ENCODE data around the gene UBE2E1.
"Not testable (repeated sequence)": the region's sequence is repeated elsewhere in the genome, so short reads cannot be mapped to it uniquely, and the experiment has no call there.

The UBE2E1 gene

DNA sequence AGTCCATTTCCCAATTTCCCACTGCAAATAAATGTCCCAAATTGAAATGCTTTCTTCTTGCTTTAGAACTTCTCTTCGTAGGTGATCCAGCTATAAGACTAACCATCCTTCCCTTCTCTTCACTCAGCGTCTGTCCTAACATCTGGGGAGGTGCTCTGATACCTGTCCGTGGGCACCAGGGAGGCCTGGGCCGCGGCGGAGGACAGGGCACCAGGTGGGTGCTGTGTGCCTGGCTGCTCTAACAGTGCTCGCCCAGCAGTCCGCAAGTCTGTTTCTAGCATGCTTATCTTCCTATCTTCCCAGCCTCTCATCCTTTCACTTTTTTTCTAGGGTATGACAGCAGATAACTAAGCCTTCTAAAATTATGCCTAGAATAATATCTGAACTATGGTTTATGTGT lies 73.7 kb downstream of the UBE2E1 start:
- no peak for DNase-seq (ENCODE audit: low spot score)

DNA sequence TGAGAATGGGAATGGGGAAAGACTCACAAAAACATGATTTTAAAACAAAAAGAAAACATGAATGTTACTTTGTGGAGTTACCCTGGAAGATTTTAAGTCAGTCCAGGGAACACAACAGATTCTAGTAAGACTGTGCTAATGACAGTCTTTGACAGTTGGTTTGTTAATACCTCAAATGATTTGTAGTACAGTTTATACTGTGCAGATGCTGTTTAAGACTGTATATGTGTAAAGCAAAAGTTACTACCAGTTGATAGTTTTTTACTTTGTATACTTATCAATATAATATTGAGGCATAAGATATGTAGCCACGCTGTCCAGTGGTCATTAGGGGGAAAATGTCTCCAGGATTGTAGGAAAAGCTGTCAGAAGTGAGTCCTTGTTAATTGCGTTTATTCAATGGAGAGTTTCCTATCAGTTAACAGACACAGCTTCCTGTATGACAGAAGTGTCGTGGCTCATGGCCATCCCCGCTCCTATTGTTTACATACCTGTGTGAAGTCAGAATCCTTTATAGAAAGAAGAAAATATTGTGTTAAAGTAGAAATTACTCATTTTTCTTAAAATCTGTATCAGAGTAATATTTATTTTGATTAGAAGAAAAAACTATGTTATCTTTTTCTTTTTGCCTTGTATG lies 75.1 kb downstream of the UBE2E1 start:
- no peak for DNase-seq (ENCODE audit: low spot score)

DNA sequence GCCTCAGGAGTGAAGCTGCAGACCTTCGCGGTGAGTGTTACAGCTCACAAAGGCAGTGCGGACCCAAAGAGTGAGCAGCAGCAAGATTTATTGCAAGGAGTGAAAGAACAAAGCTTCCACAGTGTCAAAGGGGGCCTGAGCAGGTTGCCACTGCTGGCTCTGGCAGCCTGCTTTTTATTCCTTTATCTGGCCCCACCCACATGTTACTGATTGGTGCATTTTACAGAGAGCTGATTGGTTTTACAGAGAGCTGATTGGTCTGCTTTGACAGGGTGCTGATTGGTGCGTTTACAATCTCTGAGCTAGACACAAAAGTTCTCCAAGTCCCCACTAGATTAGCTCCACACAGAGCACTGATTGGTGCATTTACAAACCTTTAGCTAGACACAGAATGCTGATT lies 76.2 kb downstream of the UBE2E1 start:
- not testable (repeated sequence) for DNase-seq (ENCODE audit: low spot score)

DNA sequence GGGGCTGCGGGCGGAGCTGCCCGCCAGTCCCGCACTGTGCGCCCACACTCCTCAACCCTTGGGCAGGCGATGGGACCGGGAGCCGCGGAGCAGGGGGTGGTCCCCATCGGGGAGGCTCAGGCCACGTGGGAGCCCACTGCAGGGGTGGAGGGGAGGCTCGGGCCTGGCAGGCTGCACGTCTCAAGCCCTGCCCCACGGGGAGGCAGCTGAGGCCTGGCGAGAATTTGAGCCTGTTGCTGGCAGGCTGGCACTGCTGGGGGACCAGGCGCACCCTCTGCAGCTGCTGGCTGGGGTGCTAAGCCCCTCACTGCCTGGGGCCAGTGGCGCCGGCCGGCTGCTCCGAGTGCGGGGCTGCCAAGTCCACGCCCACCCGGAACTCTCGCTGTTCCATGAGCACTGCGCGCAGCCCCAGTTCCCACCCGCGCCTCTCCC lies 76.7 kb downstream of the UBE2E1 start:
- DNase-seq (ENCODE audit: low spot score) = no peak

DNA sequence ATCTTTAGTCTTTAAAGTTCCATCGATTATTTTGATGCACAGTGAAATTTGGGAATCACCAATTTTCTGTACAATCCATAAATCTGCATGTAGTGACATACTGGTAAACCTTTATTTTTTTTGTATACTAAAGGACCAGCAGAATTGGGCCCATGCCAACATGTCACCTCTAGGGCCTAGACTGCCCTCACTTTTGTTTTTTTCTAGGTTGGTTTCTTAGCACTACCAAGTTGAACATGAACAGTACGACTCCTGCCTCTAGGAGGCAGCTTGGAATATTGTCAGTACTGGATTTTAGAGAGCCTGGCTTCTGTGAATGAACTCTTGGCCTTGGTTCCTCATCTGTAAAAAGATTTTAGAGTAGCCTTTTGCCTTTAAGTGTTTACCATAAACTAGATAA lies 78.7 kb downstream of the UBE2E1 start:
- DNase-seq (ENCODE audit: low spot score) = no peak

DNA sequence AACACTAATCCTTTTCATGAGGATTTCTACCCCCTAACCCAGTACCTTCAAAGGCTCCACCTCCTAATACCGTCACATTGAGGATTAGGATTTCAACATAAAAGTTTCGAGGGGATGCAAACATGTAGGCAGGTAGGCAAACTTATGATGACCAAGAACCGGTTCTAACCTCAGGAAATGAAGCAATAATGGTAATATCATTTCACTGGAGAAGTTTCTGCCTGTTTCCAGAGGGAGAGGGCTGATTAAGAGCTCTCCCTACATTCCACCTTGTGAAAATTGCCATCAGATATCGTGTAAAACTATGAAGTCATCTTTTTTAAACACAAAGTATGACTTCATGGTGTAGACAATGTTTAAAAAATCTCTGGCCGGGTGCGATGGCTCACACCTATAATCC lies 79.5 kb downstream of the UBE2E1 start:
- DNase-seq (ENCODE audit: low spot score) = no peak

DNA sequence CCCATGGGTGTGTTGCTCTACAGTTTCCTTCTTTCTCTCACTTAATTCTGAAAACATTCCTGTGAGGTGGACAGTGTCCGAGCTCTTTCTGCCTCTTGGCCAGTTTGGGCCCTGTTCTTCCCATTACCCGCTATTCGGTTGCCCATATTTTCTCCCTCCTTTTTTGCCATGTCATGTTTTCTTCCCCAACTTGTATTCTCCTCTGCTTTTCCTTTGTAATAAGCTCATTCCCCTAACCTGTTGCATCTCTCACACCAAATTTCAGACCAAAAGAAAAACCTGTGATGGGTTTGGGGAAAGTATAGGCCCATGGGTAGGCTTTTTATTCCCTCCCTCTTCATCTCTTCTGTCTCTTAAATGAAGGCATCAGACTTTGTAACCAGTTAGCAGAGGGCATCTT lies 80.6 kb downstream of the UBE2E1 start:
- DNase-seq (ENCODE audit: low spot score) = no peak

DNA sequence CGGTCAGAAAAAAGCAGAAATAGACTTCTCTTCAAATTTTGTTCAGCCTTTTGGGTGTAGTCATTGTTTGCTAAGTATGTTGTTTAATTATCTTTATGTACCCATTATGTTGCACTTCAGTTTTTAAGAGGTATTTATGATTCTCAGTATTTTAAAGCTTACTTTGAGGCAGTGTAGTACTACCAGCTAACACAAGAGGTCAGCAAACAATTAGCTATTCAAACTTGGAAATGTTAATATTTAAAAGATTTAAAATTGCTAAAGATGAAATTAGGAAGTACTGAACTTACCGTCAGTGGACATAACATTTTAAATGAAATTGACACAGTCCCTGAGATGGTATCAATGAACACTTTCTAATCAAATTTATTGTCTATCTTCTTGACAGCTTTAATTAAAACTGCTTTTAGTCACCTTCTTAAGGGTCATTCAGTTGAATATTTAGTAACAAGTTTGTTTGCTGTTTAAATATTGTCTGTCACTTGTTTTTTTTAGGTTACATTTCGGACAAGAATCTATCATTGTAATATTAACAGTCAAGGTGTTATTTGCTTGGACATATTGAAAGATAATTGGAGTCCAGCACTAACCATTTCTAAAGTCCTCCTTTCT lies 83.0 kb downstream of the UBE2E1 start:
- peak; percentile 47 for DNase-seq (ENCODE audit: low spot score)

DNA sequence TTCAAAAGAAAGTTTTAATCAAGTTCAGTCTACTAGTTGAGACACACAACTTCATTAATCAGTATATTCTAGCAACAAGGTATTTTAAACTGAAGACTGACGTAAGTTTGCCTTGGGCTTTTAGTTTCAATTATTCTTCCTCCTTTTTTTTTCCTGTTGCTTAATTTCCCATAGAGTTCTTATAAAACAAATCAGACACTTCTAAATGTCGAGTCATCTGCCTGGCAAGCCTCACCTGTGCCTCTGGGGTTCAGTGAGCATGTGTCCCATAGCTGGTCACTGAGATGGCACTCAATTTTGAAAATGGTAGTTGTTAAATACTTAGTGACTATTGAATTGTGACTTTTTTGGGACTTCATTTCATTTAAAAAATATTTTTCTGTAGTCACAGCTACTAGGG lies 83.6 kb downstream of the UBE2E1 start:
- DNase-seq (ENCODE audit: low spot score) = peak; percentile 67

DNA sequence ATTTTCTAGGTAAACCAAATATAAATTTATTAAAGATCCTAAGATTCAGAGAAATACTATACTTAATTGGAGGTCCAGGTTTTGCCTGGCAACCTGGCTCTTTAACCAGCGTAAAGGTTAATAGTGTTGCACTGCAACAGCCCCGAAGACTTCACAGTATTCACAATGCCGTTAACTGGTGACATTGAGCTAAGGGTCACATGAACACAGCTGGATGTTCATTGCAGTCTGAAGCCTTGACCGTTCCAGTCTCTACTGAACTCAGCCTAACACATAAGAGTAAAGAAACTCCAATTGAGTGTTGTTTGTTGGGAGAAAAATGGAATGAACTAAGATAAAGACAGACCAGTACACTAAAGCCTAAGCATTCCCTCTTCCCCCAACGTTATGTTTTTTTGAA lies 84.2 kb downstream of the UBE2E1 start:
- no peak for DNase-seq (ENCODE audit: low spot score)

DNA sequence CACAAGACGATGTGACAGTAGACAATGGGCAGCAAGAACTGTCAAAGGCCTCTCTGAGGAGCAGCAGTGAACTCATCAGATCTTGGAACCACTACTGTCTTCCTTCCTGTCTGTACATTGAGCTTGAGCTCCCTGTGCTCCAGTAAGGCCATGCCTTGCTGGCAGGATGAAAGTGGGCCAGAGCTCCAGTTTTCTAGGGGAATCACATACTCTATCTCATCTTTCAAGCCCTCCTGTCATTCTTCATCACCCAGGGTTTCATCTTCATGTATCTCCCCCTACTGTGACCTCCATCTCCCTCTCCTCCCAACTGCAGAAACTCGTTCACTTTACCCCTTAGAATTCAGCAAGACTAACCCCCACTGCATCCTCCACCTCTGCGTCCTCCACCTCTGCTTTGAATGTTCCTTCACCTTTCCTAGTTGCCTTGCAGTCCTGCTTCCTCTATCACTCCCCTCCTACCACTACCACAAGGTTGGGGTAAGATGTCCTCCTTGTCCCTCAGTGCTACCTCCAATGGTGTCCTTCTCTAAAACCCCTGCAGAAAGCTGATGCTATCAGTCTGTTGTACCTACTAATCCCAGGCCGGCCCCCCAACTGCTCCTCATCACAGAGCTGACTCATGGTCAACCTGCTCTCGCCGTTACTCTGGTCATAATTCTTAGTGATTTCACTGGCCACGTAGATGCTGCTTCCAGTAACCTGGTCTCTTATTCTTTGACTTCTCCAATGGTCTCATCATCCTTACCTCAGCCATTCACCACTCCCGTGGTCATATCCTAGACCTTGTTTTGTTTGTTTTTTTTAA lies 88.7 kb downstream of the UBE2E1 start:
- DNase-seq (ENCODE audit: low spot score) = no peak

DNA sequence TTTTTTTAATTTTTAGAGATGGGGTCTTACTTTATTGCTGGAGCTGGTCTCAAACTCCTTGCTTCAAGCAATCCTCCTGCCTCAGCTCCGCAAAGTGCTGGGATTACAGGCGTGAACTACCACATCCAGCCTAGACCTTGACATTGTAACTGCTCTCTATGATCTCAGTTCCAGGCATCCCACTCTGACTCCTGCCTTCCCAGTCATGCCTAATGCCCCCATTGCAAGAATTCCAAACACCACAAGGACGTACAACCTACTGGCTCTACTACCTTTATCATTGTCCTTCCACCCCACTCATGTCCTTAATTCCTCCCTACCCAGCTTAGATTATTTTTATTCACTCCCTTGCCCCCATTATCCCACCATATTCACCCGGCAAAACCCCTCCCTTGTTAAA lies 89.4 kb downstream of the UBE2E1 start:
- no peak for DNase-seq (ENCODE audit: low spot score)

DNA sequence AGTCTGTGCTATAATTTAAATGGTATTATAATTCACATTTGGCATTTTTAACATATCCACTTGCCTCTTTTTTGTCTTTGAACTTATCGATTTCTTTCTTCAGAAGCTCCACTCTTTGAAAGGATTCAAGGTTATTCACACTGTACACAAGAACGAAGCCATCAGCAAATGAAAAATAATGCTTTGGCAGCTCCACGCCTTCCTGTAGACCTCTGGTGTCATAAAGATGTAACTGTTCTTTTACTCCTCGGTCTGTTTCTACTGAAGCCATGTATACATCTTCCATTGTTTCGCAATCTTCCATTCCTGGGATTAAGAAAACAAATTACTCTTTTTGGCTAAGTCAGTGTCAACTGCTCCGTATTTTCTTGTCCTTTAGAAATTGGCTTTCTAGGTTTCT lies 95.0 kb downstream of the UBE2E1 start:
- no peak for DNase-seq (ENCODE audit: low spot score)

DNA sequence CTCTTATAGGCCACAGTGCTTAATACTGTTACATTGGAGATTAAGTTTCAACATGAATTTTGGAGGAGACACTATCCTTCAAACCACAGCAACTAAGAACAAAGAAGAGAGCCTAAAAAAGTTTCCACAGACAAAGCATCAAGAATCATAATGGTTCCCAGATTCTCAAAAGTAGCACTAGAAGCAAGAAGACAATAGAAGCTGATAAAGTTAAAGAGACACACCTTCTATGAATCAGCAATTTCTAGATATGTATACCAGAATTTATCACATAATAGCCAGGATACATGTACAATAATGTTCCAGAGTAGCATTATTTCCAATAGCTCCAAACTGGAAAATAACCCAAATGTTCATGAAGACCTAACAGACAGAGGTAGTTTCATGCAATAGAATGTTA lies 98.8 kb downstream of the UBE2E1 start:
- no peak for DNase-seq (ENCODE audit: low spot score)

DNA sequence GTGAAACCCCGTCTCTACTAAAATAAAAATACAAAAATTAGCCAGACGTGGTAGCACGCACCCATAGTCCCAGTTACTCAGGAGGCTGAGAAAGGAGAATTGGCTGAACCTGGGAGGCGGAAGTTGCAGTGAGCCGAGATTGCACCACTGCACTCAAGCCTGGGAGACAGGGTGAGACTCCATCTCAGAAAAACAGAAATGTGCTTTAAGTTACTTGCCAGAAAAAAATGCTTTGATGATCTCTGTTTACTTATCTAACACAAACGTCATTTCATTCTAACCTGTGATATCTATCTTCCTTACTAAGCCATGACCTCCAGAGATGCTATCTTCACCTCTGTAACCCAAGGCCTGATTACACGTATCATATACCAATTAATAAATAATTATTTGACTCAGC lies 103.6 kb downstream of the UBE2E1 start:
- no peak for DNase-seq (ENCODE audit: low spot score)

DNA sequence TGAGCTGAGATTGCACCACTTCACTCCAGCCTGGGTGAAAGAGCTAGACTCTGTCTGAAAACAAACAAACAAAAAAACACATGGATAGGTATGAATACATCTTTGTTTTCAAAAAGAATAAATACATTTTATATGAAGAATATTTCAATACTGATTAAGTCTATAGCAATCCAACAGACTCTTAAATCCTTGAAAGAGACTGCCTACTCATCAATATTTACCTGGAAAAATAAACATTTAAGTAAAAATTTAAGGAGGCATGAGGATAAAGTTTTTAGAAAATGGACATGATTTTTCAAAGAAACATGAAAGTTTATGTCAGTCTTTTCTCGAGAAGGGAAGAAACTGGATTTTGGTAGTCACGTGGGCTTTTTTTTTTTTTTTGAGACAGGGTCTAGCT lies 105.6 kb downstream of the UBE2E1 start:
- DNase-seq (ENCODE audit: low spot score) = no peak

DNA sequence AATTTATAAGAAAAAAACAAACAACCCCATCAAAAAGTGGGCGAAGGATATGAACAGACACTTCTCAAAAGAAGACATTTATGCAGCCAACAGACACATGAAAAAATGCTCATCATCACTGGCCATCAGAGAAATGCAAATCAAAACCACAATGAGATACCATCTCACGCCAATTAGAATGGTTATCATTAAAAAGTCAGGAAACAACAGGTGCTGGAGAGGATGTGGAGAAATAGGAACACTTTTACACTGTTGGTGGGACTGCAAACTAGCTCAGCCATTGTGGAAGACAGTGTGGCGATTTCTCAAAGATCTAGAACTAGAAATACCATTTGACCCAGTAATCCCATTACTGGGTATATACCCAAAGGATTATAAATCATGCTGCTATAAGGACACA lies 106.6 kb downstream of the UBE2E1 start:
- DNase-seq (ENCODE audit: low spot score) = not testable (repeated sequence)

DNA sequence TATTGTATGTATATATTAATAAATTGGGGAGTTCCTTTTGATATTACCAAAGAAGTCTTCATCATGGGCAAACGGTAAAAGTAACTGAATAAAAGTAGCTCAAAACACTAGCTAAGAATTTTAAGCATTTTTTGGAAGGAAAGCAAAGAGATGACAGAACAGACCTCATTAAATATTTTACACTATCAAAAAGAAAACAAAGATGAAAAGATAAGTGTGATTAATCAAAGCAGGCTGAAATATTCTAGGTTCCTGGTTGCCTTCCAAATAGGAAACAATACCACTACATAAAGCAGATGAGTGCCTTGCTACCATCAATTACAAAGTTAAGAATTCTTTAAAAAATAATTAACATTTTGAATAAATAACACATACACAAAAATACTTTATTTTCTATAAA lies 107.4 kb downstream of the UBE2E1 start:
- no peak for DNase-seq (ENCODE audit: low spot score)

DNA sequence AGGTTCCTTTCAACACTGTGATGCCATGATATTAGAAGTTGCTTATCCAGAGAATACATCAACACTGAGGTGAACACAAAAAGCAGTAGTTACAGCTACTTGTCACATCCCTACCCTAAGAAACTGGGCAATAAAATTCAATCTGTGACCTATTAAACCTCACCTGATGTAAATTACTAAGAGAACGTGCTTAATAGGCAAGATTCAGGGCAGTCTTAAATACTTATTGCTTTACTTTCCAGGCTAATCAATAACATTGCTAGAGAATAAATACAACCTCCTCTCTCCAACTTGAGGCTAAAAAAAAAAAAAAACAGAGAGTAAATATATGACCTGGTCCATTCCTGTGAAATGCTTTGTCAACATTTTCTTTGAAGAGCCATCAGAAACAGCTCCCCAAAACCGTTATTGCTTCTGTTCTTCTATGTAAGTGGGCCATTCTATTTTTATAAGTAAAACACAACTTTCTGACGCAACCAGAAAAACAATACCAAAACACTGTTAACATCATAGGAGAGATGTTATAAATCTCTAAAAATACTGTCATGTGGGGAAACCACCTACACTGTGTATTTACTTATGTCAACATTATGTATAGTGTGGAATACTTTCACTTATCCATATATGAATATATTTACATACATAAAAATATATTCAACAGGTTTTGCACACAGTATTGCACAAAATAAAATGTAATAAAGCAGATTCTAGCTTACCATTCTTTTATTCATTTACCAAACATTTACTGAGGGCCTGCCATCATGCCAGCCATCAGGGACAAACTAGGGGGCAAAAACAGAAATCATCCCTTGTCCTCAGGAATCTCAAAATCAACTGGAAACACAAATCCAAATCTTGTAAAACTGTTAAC lies 108.4 kb downstream of the UBE2E1 start:
- peak; percentile 47 for DNase-seq (ENCODE audit: low spot score)

DNA sequence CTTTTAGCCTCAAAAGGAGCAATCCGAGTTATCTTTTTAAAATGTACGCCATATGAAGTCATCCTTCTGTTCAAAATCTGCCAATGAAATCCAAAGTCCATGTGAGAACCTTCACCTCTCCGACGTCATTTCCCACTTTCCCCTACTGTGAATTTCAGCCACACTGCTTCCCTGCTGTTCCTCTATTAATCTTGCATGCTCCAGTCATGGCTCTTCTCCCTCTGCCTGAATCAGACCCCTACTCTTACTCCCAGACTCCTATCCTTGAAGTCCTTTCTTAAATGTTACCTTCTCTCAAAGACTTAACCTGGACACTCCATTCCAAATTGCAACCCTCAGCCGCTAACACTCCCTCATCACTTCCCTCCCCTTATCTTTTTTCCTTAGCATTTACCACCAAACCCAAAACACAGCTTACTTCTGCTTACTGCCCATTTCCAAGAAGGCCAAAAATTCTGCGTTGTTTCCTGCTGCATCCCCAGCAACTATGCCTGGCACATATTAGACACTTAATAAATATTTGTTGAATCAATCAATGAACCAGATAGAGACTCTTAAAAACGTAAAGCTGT lies 109.9 kb downstream of the UBE2E1 start:
- DNase-seq (ENCODE audit: low spot score) = peak; percentile 41

DNA sequence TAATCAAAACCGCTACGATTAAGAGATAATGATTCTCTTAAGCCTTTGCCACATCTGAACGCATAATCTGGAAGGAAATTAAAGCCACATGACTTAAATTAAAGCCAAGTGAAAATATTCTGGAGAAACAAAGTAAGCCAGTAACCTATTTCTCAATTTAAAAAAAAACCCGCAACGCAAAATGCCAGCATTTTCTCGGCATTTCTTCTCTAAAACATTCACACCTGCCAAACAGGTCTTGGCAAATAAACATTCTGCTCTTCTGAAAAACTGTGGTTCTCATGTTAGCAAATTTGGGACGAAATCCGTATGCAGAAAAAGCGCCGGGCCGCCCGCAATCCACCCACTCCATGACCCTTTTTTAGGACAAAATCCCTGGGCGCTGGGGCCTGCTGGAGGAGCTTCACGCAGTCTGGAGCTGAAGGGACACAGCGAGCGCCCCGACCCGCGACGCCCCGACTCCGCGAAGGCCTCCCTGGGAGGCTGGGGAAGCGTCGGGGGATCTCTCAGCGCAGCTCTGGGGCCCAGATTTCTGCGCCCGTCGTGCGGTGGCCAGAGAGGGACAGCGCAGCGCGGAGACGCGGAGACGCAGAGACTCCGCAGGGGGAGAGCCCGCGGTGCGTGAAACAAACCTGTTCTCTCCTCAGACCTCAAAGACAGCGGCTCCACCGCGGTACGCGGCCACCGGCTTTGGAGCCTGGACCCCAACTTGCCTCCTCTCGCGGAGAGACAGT lies 110.6 kb downstream of the UBE2E1 start:
- DNase-seq (ENCODE audit: low spot score) = no peak
